Muscle layer of duodenum (tissue), 2 donors: ENCODE results near the gene SLC22A4.

Source experiments
- H3K27ac ChIP-seq: one replicate; pipeline ENCODE4 v1.7.0; 2013; ENCODE audit warnings: mild to moderate bottlenecking, low read length
- H3K27me3 ChIP-seq: one replicate; pipeline ENCODE4 v1.7.0; 2013; ENCODE audit warnings: low read depth, mild to moderate bottlenecking, control low read depth, low read length
- H3K36me3 ChIP-seq, 2 donors: one replicate each; pipeline ENCODE4 v1.7.0; 2013; ENCODE audit warnings: low read length in 2 of 2, control low read depth in 1 of 2, mild to moderate bottlenecking in 1 of 2; ENCODE audit not compliant: insufficient read depth in 2 of 2, control insufficient read depth in 1 of 2
- H3K4me1 ChIP-seq, 2 donors: one replicate each; pipeline ENCODE4 v1.7.0; 2013; ENCODE audit warnings: low read length in 2 of 2, mild to moderate bottlenecking in 2 of 2, control low read depth in 1 of 2, moderate library complexity in 1 of 2; ENCODE audit not compliant: insufficient read depth in 2 of 2, control insufficient read depth in 1 of 2
- H3K4me3 ChIP-seq, 2 donors: one replicate each; pipeline ENCODE4 v1.7.0; 2013; ENCODE audit warnings: low read length in 2 of 2, low read depth in 1 of 2, mild to moderate bottlenecking in 1 of 2
- H3K9me3 ChIP-seq, 2 donors: one replicate each; pipeline ENCODE4 v1.7.0; 2013; ENCODE audit warnings: low read length in 2 of 2, control low read depth in 1 of 2, mild to moderate bottlenecking in 1 of 2; ENCODE audit not compliant: control insufficient read depth in 1 of 2
- donor health status: healthy.

Gene SLC22A4

GRCh38 chr5:132364319-132364718 lies 70.1 kb downstream of the SLC22A4 start:
- Histone ChIP-seq H3K27ac (peak overlapping the region; percentile 25), H3K4me3 (no peak overlapping the region)

GRCh38 chr5:132365213-132365612 lies 71.0 kb downstream of the SLC22A4 start:
- no peaks in the 10 kb centered on the region for H3K27me3 ChIP-seq
- no peak overlapping the region for H3K27ac ChIP-seq
- H3K4me1 ChIP-seq: peaks cover 0 to 8% of the 10 kb centered on the region in 2 donors
- H3K36me3 ChIP-seq: no peaks in the 10 kb centered on the region
- H3K9me3 ChIP-seq: no peaks in the 10 kb centered on the region
- no peak overlapping the region for H3K4me3 ChIP-seq

More at GRCh38 chr5:132364319-132364718, 70.1 kb downstream of the SLC22A4 start:
- Histone ChIP-seq H3K4me1 (peaks cover 0 to 6% of the 10 kb centered on the region in 2 donors), H3K27me3 (no peaks in the 10 kb centered on the region), H3K36me3 (no peaks in the 10 kb centered on the region), H3K9me3 (no peaks in the 10 kb centered on the region)

GRCh38 chr5:132368186-132368585 lies 74.0 kb downstream of the SLC22A4 start:
- H3K27ac ChIP-seq: no peak overlapping the region
- peaks cover 9 to 33% of the 10 kb centered on the region in 2 donors for H3K4me1 ChIP-seq
- H3K27me3 ChIP-seq: no peaks in the 10 kb centered on the region
- H3K36me3 ChIP-seq: no peaks in the 10 kb centered on the region
- H3K4me3 ChIP-seq: no peak overlapping the region
- H3K9me3 ChIP-seq: no peaks in the 10 kb centered on the region

GRCh38 chr5:132369007-132369473 lies 74.8 kb downstream of the SLC22A4 start:
- Histone ChIP-seq H3K4me3 (peak overlapping the region; percentile 80 to 81), H3K27me3 (no peaks in the 10 kb centered on the region), H3K9me3 (no peaks in the 10 kb centered on the region), H3K27ac (peak overlapping the region; percentile 84), H3K36me3 (no peaks in the 10 kb centered on the region), H3K4me1 (peaks cover 9 to 33% of the 10 kb centered on the region in 2 donors)

GRCh38 chr5:132369474-132370180 lies 75.4 kb downstream of the SLC22A4 start, which contains the start of gene SLC22A5:
Gene SLC22A5, plus strand, starts transcription at chr5:132369710. Its CDS starts 263 bp downstream, at chr5:132369973.
- H3K4me3 ChIP-seq: peak within 1 kb of the TSS; percentile 80 to 81
- H3K36me3 ChIP-seq: no peaks in the 10 kb centered on the region
- H3K27me3 ChIP-seq: no peaks in the 10 kb centered on the region
- H3K9me3 ChIP-seq: no peaks in the 10 kb centered on the region
- peaks cover 9 to 33% of the 10 kb centered on the region in 2 donors for H3K4me1 ChIP-seq
- H3K27ac ChIP-seq: peak within 1 kb of the TSS; percentile 84

GRCh38 chr5:132370181-132370970 lies 76.2 kb downstream of the SLC22A4 start:
- peak overlapping the region; percentile 80 to 81 for H3K4me3 ChIP-seq
- H3K27ac ChIP-seq: peak overlapping the region; percentile 84
- H3K36me3 ChIP-seq: no peaks in the 10 kb centered on the region
- peaks cover 9 to 33% of the 10 kb centered on the region in 2 donors for H3K4me1 ChIP-seq
- no peaks in the 10 kb centered on the region for H3K9me3 ChIP-seq
- H3K27me3 ChIP-seq: no peaks in the 10 kb centered on the region

GRCh38 chr5:132370971-132371602 lies 76.9 kb downstream of the SLC22A4 start:
- Histone ChIP-seq H3K27me3 (no peaks in the 10 kb centered on the region), H3K27ac (no peak overlapping the region), H3K9me3 (no peaks in the 10 kb centered on the region), H3K4me1 (peaks cover 9 to 33% of the 10 kb centered on the region in 2 donors), H3K36me3 (no peaks in the 10 kb centered on the region), H3K4me3 (peak overlapping the region; percentile 80 to 81)

GRCh38 chr5:132371603-132371994 lies 77.4 kb downstream of the SLC22A4 start:
- no peaks in the 10 kb centered on the region for H3K36me3 ChIP-seq
- peak overlapping the region; percentile 80 to 81 for H3K4me3 ChIP-seq
- no peaks in the 10 kb centered on the region for H3K9me3 ChIP-seq
- H3K27ac ChIP-seq: no peak overlapping the region
- H3K27me3 ChIP-seq: no peaks in the 10 kb centered on the region
- H3K4me1 ChIP-seq: peaks cover 9 to 33% of the 10 kb centered on the region in 2 donors

- H3K27ac ChIP-seq: no peak overlapping the region
Observed at GRCh38 chr5:132372127-132372526, 77.9 kb downstream of the SLC22A4 start.

GRCh38 chr5:132372542-132372941 lies 78.3 kb downstream of the SLC22A4 start:
- H3K4me1 ChIP-seq: peaks cover 14 to 43% of the 10 kb centered on the region in 2 donors
- no peak overlapping the region for H3K4me3 ChIP-seq
- H3K27ac ChIP-seq: no peak overlapping the region
- H3K27me3 ChIP-seq: no peaks in the 10 kb centered on the region
- no peaks in the 10 kb centered on the region for H3K36me3 ChIP-seq
- H3K9me3 ChIP-seq: no peaks in the 10 kb centered on the region

More at GRCh38 chr5:132372127-132372526, 77.9 kb downstream of the SLC22A4 start:
- no peaks in the 10 kb centered on the region for H3K9me3 ChIP-seq
- no peaks in the 10 kb centered on the region for H3K27me3 ChIP-seq
- peaks cover 10 to 39% of the 10 kb centered on the region in 2 donors for H3K4me1 ChIP-seq
- H3K4me3 ChIP-seq: no peak overlapping the region
- no peaks in the 10 kb centered on the region for H3K36me3 ChIP-seq

- Histone ChIP-seq H3K27me3 (no peaks in the 10 kb centered on the region), H3K4me3 (no peak overlapping the region), H3K27ac (no peak overlapping the region), H3K36me3 (peaks cover 7 to 11% of the 10 kb centered on the region in 2 donors), H3K9me3 (no peaks in the 10 kb centered on the region), H3K4me1 (peaks cover 14 to 31% of the 10 kb centered on the region in 2 donors)
Observed at GRCh38 chr5:132375957-132376356, 81.8 kb downstream of the SLC22A4 start.
